Upper lobe of right lung (tissue), 1 donor: ENCODE data around the gene IBA57. TPM values are rescaled to one million over a fixed set of nuclear protein-coding genes. Genes with fewer than 3 reads are reported as not detected.
"Not testable (repeated sequence)": the region's sequence is repeated elsewhere in the genome, so short reads cannot be mapped to it uniquely, and the experiment has no call there.

ENCODE experiments used
- ATAC-seq: fragments of 200-7000 bp; cut with Tn5 transposase; one replicate; pipeline ENCODE4 v1.9.1; 2020; ENCODE audit warnings: mild to moderate bottlenecking, moderate library complexity
- DNase-seq: peaks from one replicate; pipeline ENCODE4 v3.0.0-alpha.2; 2020
- H3K27ac ChIP-seq: fragments of 200-600 bp; one replicate; pipeline ENCODE4 v1.8.0; 2022
- H3K27me3 ChIP-seq: fragments of 200-600 bp; one replicate; pipeline ENCODE4 v1.8.0; 2022; ENCODE audit warnings: mild to moderate bottlenecking
- H3K36me3 ChIP-seq: fragments of 200-600 bp; one replicate; pipeline ENCODE4 v1.8.0; 2022
- H3K4me1 ChIP-seq: fragments of 200-600 bp; one replicate; pipeline ENCODE4 v1.8.0; 2022
- H3K4me3 ChIP-seq: fragments of 200-600 bp; one replicate; pipeline ENCODE4 v1.8.0; 2022; ENCODE audit warnings: mild to moderate bottlenecking
- H3K9me3 ChIP-seq: fragments of 200-600 bp; one replicate; pipeline ENCODE4 v1.8.0; 2022
- CTCF ChIP-seq: fragments of 200-600 bp; IDR thresholded peaks from one replicate; pipeline ENCODE4 v1.8.0; 2022; ENCODE audit warnings: antibody characterized with exemption
- intact Hi-C: fragments of 100-400 bp; cut with DNase I; formaldehyde crosslinking; loops from one replicate; pipeline ENCODE4 v1.11.0; 2022
- total RNA-seq: library from RNA; stranded (reverse); fragmentation: NEBNext Ultra II Directional; extraction: Animal tissue kit (Norgen Biotek cat#: 25700); gene quantifications from one replicate; pipeline ENCODE4 v1.2.1, GENCODE V29; 2021
- donor health status: DM: no; HTN: yes; CAD: no; lungs with severe emphysema.

The IBA57 gene
- total RNA-seq, 1 donor from 2014 or later: 13.0 TPM

- Histone ChIP-seq H3K36me3 (no peaks in the 10 kb centered on the region), H3K27me3 (no peaks in the 10 kb centered on the region), H3K4me3 (no peak overlapping the region), H3K9me3 (no peaks in the 10 kb centered on the region), H3K27ac (no peak overlapping the region), H3K4me1 (peaks cover 4% of the 10 kb centered on the region)
- peak; percentile 46 for ATAC-seq
- no peak for DNase-seq
- intact Hi-C loops: no loop called here
- TF ChIP-seq CTCF: no peak
These were observed 20.0 kb downstream of the IBA57 start for GRCh38 chr1:228185641-228185965.

- H3K27ac ChIP-seq, H3K4me1 ChIP-seq, H3K36me3 ChIP-seq, H3K4me3 ChIP-seq, ATAC-seq, H3K9me3 ChIP-seq, intact Hi-C loops, DNase-seq, H3K27me3 ChIP-seq: not testable (repeated sequence)
These were observed 22.6 kb downstream of the IBA57 start for GRCh38 chr1:228188249-228188648.

- ATAC-seq (no peak), DNase-seq (no peak)
- Histone ChIP-seq H3K27me3 (no peaks in the 10 kb centered on the region), H3K27ac (no peak overlapping the region), H3K4me3 (no peak overlapping the region), H3K36me3 (no peaks in the 10 kb centered on the region), H3K9me3 (no peaks in the 10 kb centered on the region), H3K4me1 (peaks cover 5% of the 10 kb centered on the region)
- intact Hi-C loops: no loop called here
- TF ChIP-seq CTCF: no peak
These were observed 24.6 kb downstream of the IBA57 start for GRCh38 chr1:228190182-228190581.

- no peak overlapping the region for H3K27ac ChIP-seq
These were observed 25.2 kb downstream of the IBA57 start for GRCh38 chr1:228190778-228191177.

GRCh38 chr1:228194436-228194835 lies 28.8 kb downstream of the IBA57 start:
- DNase-seq: no peak

More at GRCh38 chr1:228190778-228191177, 25.2 kb downstream of the IBA57 start:
- TF ChIP-seq CTCF: no peak
- Histone ChIP-seq H3K4me3 (no peak overlapping the region), H3K9me3 (no peaks in the 10 kb centered on the region), H3K36me3 (no peaks in the 10 kb centered on the region), H3K4me1 (peaks cover 5% of the 10 kb centered on the region), H3K27me3 (no peaks in the 10 kb centered on the region)
- intact Hi-C loops: no loop called here
- no peak for DNase-seq
- ATAC-seq: no peak

More at GRCh38 chr1:228194436-228194835, 28.8 kb downstream of the IBA57 start:
- H3K4me1 ChIP-seq: peaks cover 5% of the 10 kb centered on the region
- H3K4me3 ChIP-seq: no peak overlapping the region
- H3K36me3 ChIP-seq: no peaks in the 10 kb centered on the region
- no peaks in the 10 kb centered on the region for H3K27me3 ChIP-seq
- intact Hi-C loops: no loop called here
- TF ChIP-seq CTCF: no peak
- peaks cover 10% of the 10 kb centered on the region for H3K9me3 ChIP-seq
- no peak for ATAC-seq
- no peak overlapping the region for H3K27ac ChIP-seq
